Endothelial cell of umbilical vein (primary cell): ENCODE data around the gene PPME1. TPM values are rescaled to one million over a fixed set of nuclear protein-coding genes. Genes with fewer than 3 reads are reported as not detected.

Source experiments
- BruUV-seq: library from RNA; stranded (reverse); fragments of 400-500 nt; replicated peaks from 2 replicates; lab custom pipeline; 2021; lab: Mats Ljungman, UMichigan
- CTCF ChIA-PET: fragments of 300-600, 350-600 bp; sonication (Branson Sonifier 250); formaldehyde crosslinking; loops from one replicate; lab custom pipeline; 2021; ENCODE audit warnings: antibody characterized with exemption, inconsistent platforms; lab: Charles Lee
- POLR2A ChIA-PET: fragments of 300-600, 350-600 bp; sonication (Branson Sonifier 250); formaldehyde crosslinking; loops from one replicate; lab custom pipeline; 2021; ENCODE audit warnings: antibody characterized with exemption, inconsistent platforms; lab: Charles Lee
- DNase-seq: peaks from one replicate; pipeline ENCODE4 v3.0.0-alpha.2; 2011; ENCODE audit warnings: low read depth, low spot score
- FAIRE-seq: peaks from 2 replicates; lab custom pipeline; 2011; peaks lifted over from hg19 to GRCh38; lab: Jason Lieb, UNC
- H2AFZ ChIP-seq: 2 replicates; pipeline ENCODE4 v1.6.0; 2012; ENCODE audit warnings: low read depth, low read length, control low read depth, inconsistent platforms
- H3K27ac ChIP-seq: 2 replicates; pipeline ENCODE4 v1.5.1; 2011; ENCODE audit warnings: low read depth, mild to moderate bottlenecking, control low read depth, low read length, moderate library complexity; ENCODE audit not compliant: insufficient read depth
- H3K27me3 ChIP-seq, 2 experiments: 2 replicates each; pipeline versions ENCODE4 v1.6.0 to v1.6.1; 2011; ENCODE audit warnings: low read length in 2 of 2, mixed read lengths in 1 of 2; ENCODE audit not compliant: control insufficient read depth in 2 of 2, insufficient read depth in 2 of 2
- H3K36me3 ChIP-seq, 2 experiments: 2 replicates in 1 of 2; 3 replicates in 1 of 2; pipeline ENCODE4 v1.5.1; 2011; ENCODE audit warnings: low read length in 2 of 2, mild to moderate bottlenecking in 1 of 2, moderate library complexity in 1 of 2; ENCODE audit not compliant: control insufficient read depth in 2 of 2, insufficient read depth in 2 of 2; ENCODE audit errors: extremely low read depth in 1 of 2
- H3K4me1 ChIP-seq: 3 replicates; pipeline ENCODE4 v1.5.1; 2011; ENCODE audit warnings: mild to moderate bottlenecking, low read length; ENCODE audit not compliant: control insufficient read depth, insufficient read depth; ENCODE audit errors: extremely low read depth
- H3K4me2 ChIP-seq: 2 replicates; pipeline ENCODE4 v1.6.1; 2011; ENCODE audit warnings: low read length, control low read depth, mixed read lengths; ENCODE audit not compliant: insufficient read depth
- H3K4me3 ChIP-seq, 3 experiments: fragments of 200-600 bp in 1 of 3; sonication (generic), shearing (Covaris generic) in 1 of 3; replicated peaks in 1 of 3; 2 replicates each; pipeline ENCODE4 v1.5.1; 2011 to 2016; ENCODE audit warnings: control low read depth in 3 of 3, low read length in 3 of 3, mild to moderate bottlenecking in 2 of 3, inconsistent platforms in 1 of 3, low read depth in 1 of 3, moderate library complexity in 1 of 3; ENCODE audit not compliant: insufficient read depth in 1 of 3
- H3K79me2 ChIP-seq: 2 replicates; pipeline ENCODE4 v1.6.0; 2012; ENCODE audit warnings: low read length, inconsistent platforms; ENCODE audit not compliant: control insufficient read depth, insufficient read depth
- H3K9ac ChIP-seq: replicated peaks from 2 replicates; pipeline ENCODE3; 2011; ENCODE audit warnings: low read length, control low read depth; ENCODE audit not compliant: insufficient read depth; ENCODE audit errors: extremely low read depth
- H3K9me1 ChIP-seq: replicated peaks from 3 replicates; pipeline ENCODE4 v1.6.0; 2011; ENCODE audit warnings: mild to moderate bottlenecking, low read length; ENCODE audit not compliant: control insufficient read depth, insufficient read depth; ENCODE audit errors: extremely low read depth
- H3K9me3 ChIP-seq: replicated peaks from 2 replicates; pipeline ENCODE4 v1.5.1; 2012; ENCODE audit warnings: low read length, inconsistent platforms; ENCODE audit not compliant: control insufficient read depth, insufficient read depth
- H4K20me1 ChIP-seq: replicated peaks from 2 replicates; pipeline ENCODE3; 2011; ENCODE audit warnings: mild to moderate bottlenecking, low read length; ENCODE audit not compliant: control insufficient read depth, insufficient read depth; ENCODE audit errors: extremely low read depth
- CTCF ChIP-seq, 2 donors: IDR thresholded peaks; 1 replicate in 1 of 2; 2 replicates in 1 of 2; pipeline ENCODE4 v1.5.1; 2011; ENCODE audit warnings: low read length in 2 of 2, mild to moderate bottlenecking in 2 of 2, moderate library complexity in 2 of 2, control low read depth in 1 of 2, inconsistent platforms in 1 of 2, low read depth in 1 of 2; ENCODE audit not compliant: insufficient read depth in 1 of 2; ENCODE audit errors: extremely low read depth in 1 of 2
- EZH2 ChIP-seq: IDR thresholded peaks from 2 replicates; pipeline ENCODE4 v1.6.1; 2012; ENCODE audit warnings: borderline replicate concordance, low read depth, mild to moderate bottlenecking, moderate library complexity, low read length, inconsistent platforms; ENCODE audit not compliant: severe bottlenecking
- FOS ChIP-seq: IDR thresholded peaks from 2 replicates; pipeline ENCODE4 v1.6.1; 2011; ENCODE audit warnings: mild to moderate bottlenecking, low read length, moderate library complexity, borderline replicate concordance; ENCODE audit not compliant: insufficient read depth
- GATA2 ChIP-seq: IDR thresholded peaks from 2 replicates; pipeline ENCODE4 v1.7.0; 2011; ENCODE audit warnings: low read depth, mild to moderate bottlenecking, moderate library complexity, mixed read lengths, low read length; ENCODE audit not compliant: insufficient read length, insufficient read depth
- JUN ChIP-seq: IDR thresholded peaks from 2 replicates; pipeline ENCODE4 v1.6.1; 2011; ENCODE audit warnings: borderline replicate concordance, low read depth; ENCODE audit not compliant: insufficient read length, insufficient read depth
- MAX ChIP-seq: IDR thresholded peaks from 2 replicates; pipeline ENCODE4 v1.6.1; 2011; ENCODE audit not compliant: insufficient read depth, insufficient read length
- MYC ChIP-seq: IDR thresholded peaks from one replicate; pipeline ENCODE4 v1.6.1; 2011; ENCODE audit warnings: mild to moderate bottlenecking, low read depth, low read length
- POLR2A ChIP-seq: IDR thresholded peaks from 2 replicates; pipeline ENCODE4 v1.6.1; 2012; ENCODE audit warnings: low read depth, mild to moderate bottlenecking, control low read depth, low read length
- POLR2AphosphoS5 ChIP-seq: IDR thresholded peaks from 2 replicates; pipeline ENCODE4 v1.6.1; 2012; ENCODE audit warnings: low read depth, mild to moderate bottlenecking, control low read depth, low read length, moderate library complexity; ENCODE audit not compliant: insufficient read depth
- dilution Hi-C: fragments of 300-500 bp; cut with MboI; formaldehyde crosslinking; loops from one replicate; pipeline ENCODE4 v1.15.0; 2019; ENCODE audit warnings: low sequenced_read_pairs; ENCODE audit not compliant: extremely low pct_ligation_motif_present
- intact Hi-C: fragments of 100-400 bp; cut with micrococcal nuclease; formaldehyde crosslinking; loops from one replicate; pipeline ENCODE4 v1.10.0; 2022
- polyA plus RNA-seq, 4 experiments: library from polyadenylated mRNA; depleted of rRNA in 3 of 4; stranded (reverse) in 3 of 4; unstranded in 1 of 4; fragments of >200 nt; gene quantifications; 2 replicates each; pipeline versions ENCODE4 v1.2.1 to v1.2.3, GENCODE V29; 2011 to 2012; ENCODE audit warnings: missing spikeins in 1 of 4
- total RNA-seq: library from RNA; stranded (reverse); gene quantifications from 2 replicates; pipeline ENCODE4 v1.2.3, GENCODE V29; 2021

PPME1 gene
- total and polyA plus RNA-seq, 2 donors (not counting 3 experiments of a cell fraction or from before 2014, with no cell fraction given): 37.2 to 49.9 TPM

GRCh38 chr11:74147199-74147929, 23.7 kb upstream of the PPME1 start:
- TF ChIP-seq MAX (no peak), JUN (no peak), EZH2 (no peak), GATA2 (no peak), POLR2A (no peak), FOS (no peak), MYC (no peak), POLR2AphosphoS5 (no peak), CTCF (IDR thresholded peaks at IDR 0.05; ENCODE audit: extremely low read depth in 1 of 2, insufficient read depth in 1 of 2, low read depth in 1 of 2, low read length in 2 of 2) (no peak)
- Histone ChIP-seq H3K9me3 (no peaks in the 10 kb centered on the region), H3K4me3 (no peak overlapping the region), H3K79me2 (no peaks in the 10 kb centered on the region), H3K27ac (no peak overlapping the region), H4K20me1 (peaks cover 4% of the 10 kb centered on the region), H3K4me1 (no peaks in the 10 kb centered on the region), H3K4me2 (no peak overlapping the region), H3K9me1 (no peaks in the 10 kb centered on the region), H3K27me3 (no peaks in the 10 kb centered on the region), H3K36me3 (no peaks in the 10 kb centered on the region), H3K9ac (no peak overlapping the region), H2AFZ (no peak overlapping the region)
- POLR2A ChIA-PET: no interaction called here
- BruUV-seq: no TSS peak
- dilution Hi-C loops: no loop called here
- FAIRE-seq: no peak
- CTCF ChIA-PET: interaction anchor here (1.4 kb wide), 1 partner anchor 28 kb away, joined by 3 read pairs; no protein-coding TSS in a partner anchor
- intact Hi-C loops: no loop called here
- DNase-seq: no peak
